Activated T-cell treated with anti-CD3 and anti-CD28 coated beads, Interleukin-2, amount 50 U/mL, for 72 hours (primary cell): ENCODE data around the gene GDI2. TPM values are rescaled to one million over a fixed set of nuclear protein-coding genes. Genes with fewer than 3 reads are reported as not detected.
"Not testable (repeated sequence)": the region's sequence is repeated elsewhere in the genome, so short reads cannot be mapped to it uniquely, and the experiment has no call there.

Source experiments
- ATAC-seq, 2 donors: fragments of 150-1000 bp; cut with Tn5 transposase; replicated peaks in 1 of 2; 2 replicates each; pipeline ENCODE4 v1.10.0; 2021; ENCODE audit warnings: moderate library complexity in 2 of 2, mild to moderate bottlenecking in 1 of 2
- DNase-seq, 2 donors: peaks; one replicate each; pipeline ENCODE4 v3.0.0; 2021 to 2022; ENCODE audit warnings: mixed read lengths in 1 of 2
- H3K27ac Mint-ChIP-seq: one replicate; pipeline ENCODE4 v1.8.0; 2022; ENCODE audit warnings: mild to moderate bottlenecking, moderate library complexity, mixed read lengths
- H3K27me3 Mint-ChIP-seq: one replicate; pipeline ENCODE4 v1.8.0; 2022; ENCODE audit warnings: low read depth, mixed read lengths
- H3K36me3 Mint-ChIP-seq, 2 donors: one replicate each; pipeline ENCODE4 v1.8.0; 2022; ENCODE audit warnings: mixed read lengths in 2 of 2, mild to moderate bottlenecking in 1 of 2; ENCODE audit not compliant: insufficient read depth in 2 of 2
- H3K4me1 Mint-ChIP-seq: one replicate; pipeline ENCODE4 v1.8.0; 2022; ENCODE audit warnings: low read depth, mixed read lengths
- H3K4me3 Mint-ChIP-seq, 2 donors: one replicate each; pipeline ENCODE4 v1.8.0; 2022; ENCODE audit warnings: mild to moderate bottlenecking in 2 of 2, mixed read lengths in 2 of 2, moderate library complexity in 2 of 2
- H3K9me3 Mint-ChIP-seq, 2 donors: one replicate each; pipeline ENCODE4 v1.8.0; 2022; ENCODE audit warnings: mixed read lengths in 2 of 2
- total RNA-seq, 2 donors: library from RNA; stranded (reverse); gene quantifications; one replicate each; pipeline ENCODE4 v1.2.3, GENCODE V29; 2022

The GDI2 gene
- total RNA-seq = 100 to 1,000 TPM; 275 to 309 TPM

- Mint-ChIP-seq H3K4me1 (peaks cover 75% of the 10 kb centered on the region), H3K27me3 (no peaks in the 10 kb centered on the region), H3K27ac (peak within 1 kb of the TSS; percentile 96), H3K36me3 (peaks cover 6 to 7% of the 10 kb centered on the region in 2 donors), H3K4me3 (peak within 1 kb of the TSS; percentile 91 to 92), H3K9me3 (peaks cover 3 to 4% of the 10 kb centered on the region in 2 donors)
- peak; percentile 94 to 96 for ATAC-seq
- peak; percentile 98 for DNase-seq
These were observed at the start of gene GDI2 for GRCh38 chr10:5813341-5814109. Gene GDI2, minus strand, starts transcription at chr10:5813434. Its CDS starts 176 bp downstream, at chr10:5813258.

- H3K36me3 Mint-ChIP-seq = peaks cover 0 to 3% of the 10 kb centered on the region in 2 donors
- H3K27ac Mint-ChIP-seq = no peak overlapping the region
- DNase-seq = peak; percentile 8 to 10
- H3K9me3 Mint-ChIP-seq = no peaks in the 10 kb centered on the region
- peak; percentile 63 to 91 for ATAC-seq
- H3K4me3 Mint-ChIP-seq = peak overlapping the region in 1 of 2 donors; percentile 19
- H3K27me3 Mint-ChIP-seq = no peaks in the 10 kb centered on the region
- no peaks in the 10 kb centered on the region for H3K4me1 Mint-ChIP-seq
These were observed 49.2 kb upstream of the GDI2 start for GRCh38 chr10:5862360-5862961.

- no peak overlapping the region for H3K4me3 Mint-ChIP-seq
- H3K36me3 Mint-ChIP-seq = peaks cover 0 to 3% of the 10 kb centered on the region in 2 donors
- ATAC-seq (no peak), DNase-seq (no peak)
- H3K27ac Mint-ChIP-seq = no peak overlapping the region
- H3K4me1 Mint-ChIP-seq = no peaks in the 10 kb centered on the region
- H3K9me3 Mint-ChIP-seq = no peaks in the 10 kb centered on the region
- peaks cover 5% of the 10 kb centered on the region for H3K27me3 Mint-ChIP-seq
These were observed 46.8 kb upstream of the GDI2 start for GRCh38 chr10:5860066-5860465.

- Mint-ChIP-seq H3K36me3 (peaks cover 0 to 3% of the 10 kb centered on the region in 2 donors), H3K4me3 (no peak overlapping the region), H3K4me1 (no peaks in the 10 kb centered on the region), H3K9me3 (no peaks in the 10 kb centered on the region), H3K27ac (no peak overlapping the region), H3K27me3 (peaks cover 5% of the 10 kb centered on the region)
- ATAC-seq (no peak), DNase-seq (no peak)
These were observed 45.6 kb upstream of the GDI2 start for GRCh38 chr10:5858811-5859210.

- Mint-ChIP-seq H3K4me3 (no peak overlapping the region), H3K27me3 (peaks cover 11% of the 10 kb centered on the region), H3K4me1 (no peaks in the 10 kb centered on the region), H3K36me3 (no peaks in the 10 kb centered on the region), H3K9me3 (no peaks in the 10 kb centered on the region), H3K27ac (no peak overlapping the region)
- ATAC-seq = no peak
- no peak for DNase-seq
These were observed 43.4 kb upstream of the GDI2 start for GRCh38 chr10:5856701-5857004.

- Mint-ChIP-seq H3K36me3 (no peaks in the 10 kb centered on the region), H3K27me3 (peaks cover 11% of the 10 kb centered on the region)
- ATAC-seq = no peak
These were observed 42.9 kb upstream of the GDI2 start for GRCh38 chr10:5855979-5856700.

GRCh38 chr10:5854131-5854475 is 40.9 kb upstream of the GDI2 start:
- Mint-ChIP-seq H3K4me3 (no peak overlapping the region), H3K4me1 (no peaks in the 10 kb centered on the region), H3K36me3 (no peaks in the 10 kb centered on the region), H3K9me3 (no peaks in the 10 kb centered on the region), H3K27ac (no peak overlapping the region), H3K27me3 (peaks cover 11% of the 10 kb centered on the region)
- ATAC-seq (no peak), DNase-seq (no peak)

More at GRCh38 chr10:5855979-5856700, 42.9 kb upstream of the GDI2 start:
- Mint-ChIP-seq H3K4me3 (no peak overlapping the region), H3K4me1 (no peaks in the 10 kb centered on the region), H3K27ac (no peak overlapping the region), H3K9me3 (no peaks in the 10 kb centered on the region)
- no peak for DNase-seq

GRCh38 chr10:5846667-5847066 is 33.4 kb upstream of the GDI2 start:
- not testable (repeated sequence) for DNase-seq, H3K4me3 Mint-ChIP-seq, H3K27me3 Mint-ChIP-seq, H3K9me3 Mint-ChIP-seq, ATAC-seq, H3K36me3 Mint-ChIP-seq
- peaks cover 40% of the 10 kb centered on the region for H3K4me1 Mint-ChIP-seq
- peak overlapping the region; percentile 86 for H3K27ac Mint-ChIP-seq

- Mint-ChIP-seq H3K9me3 (no peaks in the 10 kb centered on the region), H3K36me3 (peaks cover 0 to 1% of the 10 kb centered on the region in 2 donors), H3K4me1 (peaks cover 40% of the 10 kb centered on the region), H3K4me3 (peak overlapping the region; percentile 53 to 55), H3K27me3 (peaks cover 9% of the 10 kb centered on the region), H3K27ac (peak overlapping the region; percentile 11)
- DNase-seq (no peak), ATAC-seq (peak in 1 of 2 donors; percentile 3)
These were observed 31.3 kb upstream of the GDI2 start for GRCh38 chr10:5844345-5845055.

- Mint-ChIP-seq H3K4me1 (peaks cover 40% of the 10 kb centered on the region), H3K27me3 (peaks cover 12% of the 10 kb centered on the region), H3K9me3 (no peaks in the 10 kb centered on the region), H3K27ac (peak overlapping the region; percentile 11), H3K36me3 (peaks cover 0 to 1% of the 10 kb centered on the region in 2 donors), H3K4me3 (peak overlapping the region; percentile 53 to 55)
- ATAC-seq (peak; percentile 65 to 74), DNase-seq (peak in 1 of 2 donors; percentile 8)
These were observed 30.6 kb upstream of the GDI2 start for GRCh38 chr10:5843686-5844344.

- no peak overlapping the region for H3K27ac Mint-ChIP-seq
- H3K4me1 Mint-ChIP-seq = peaks cover 40% of the 10 kb centered on the region
- no peaks in the 10 kb centered on the region for H3K9me3 Mint-ChIP-seq
- ATAC-seq (no peak), DNase-seq (no peak)
- no peak overlapping the region for H3K4me3 Mint-ChIP-seq
- H3K36me3 Mint-ChIP-seq = peaks cover 0 to 1% of the 10 kb centered on the region in 2 donors
- peaks cover 15% of the 10 kb centered on the region for H3K27me3 Mint-ChIP-seq
These were observed 28.7 kb upstream of the GDI2 start for GRCh38 chr10:5841965-5842364.
